Loucy (cell line): ENCODE data around the gene EXOC7.

ENCODE experiments used
- EZH2phosphoT487 ChIP-seq: fragments of 200-600 bp; IDR thresholded peaks from 2 replicates; pipeline ENCODE4 v1.6.1; 2018; ENCODE audit warnings: antibody characterized with exemption, mild to moderate bottlenecking, moderate library complexity, borderline replicate concordance
- TF ChIP-seq, protein P1 (sequence below): fragments of 200-600 bp; sonication (generic); conservative IDR thresholded peaks from 2 replicates; pipeline ENCODE4 v1.5.1; 2014; ENCODE audit warnings: mild to moderate bottlenecking, antibody characterized with exemption, low read length

- TF ChIP-seq, protein P1, sequence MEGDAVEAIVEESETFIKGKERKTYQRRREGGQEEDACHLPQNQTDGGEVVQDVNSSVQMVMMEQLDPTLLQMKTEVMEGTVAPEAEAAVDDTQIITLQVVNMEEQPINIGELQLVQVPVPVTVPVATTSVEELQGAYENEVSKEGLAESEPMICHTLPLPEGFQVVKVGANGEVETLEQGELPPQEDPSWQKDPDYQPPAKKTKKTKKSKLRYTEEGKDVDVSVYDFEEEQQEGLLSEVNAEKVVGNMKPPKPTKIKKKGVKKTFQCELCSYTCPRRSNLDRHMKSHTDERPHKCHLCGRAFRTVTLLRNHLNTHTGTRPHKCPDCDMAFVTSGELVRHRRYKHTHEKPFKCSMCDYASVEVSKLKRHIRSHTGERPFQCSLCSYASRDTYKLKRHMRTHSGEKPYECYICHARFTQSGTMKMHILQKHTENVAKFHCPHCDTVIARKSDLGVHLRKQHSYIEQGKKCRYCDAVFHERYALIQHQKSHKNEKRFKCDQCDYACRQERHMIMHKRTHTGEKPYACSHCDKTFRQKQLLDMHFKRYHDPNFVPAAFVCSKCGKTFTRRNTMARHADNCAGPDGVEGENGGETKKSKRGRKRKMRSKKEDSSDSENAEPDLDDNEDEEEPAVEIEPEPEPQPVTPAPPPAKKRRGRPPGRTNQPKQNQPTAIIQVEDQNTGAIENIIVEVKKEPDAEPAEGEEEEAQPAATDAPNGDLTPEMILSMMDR: no peak
- TF ChIP-seq EZH2phosphoT487: no peak
Measured at GRCh38 chr17:76134911-76135809, 31.6 kb upstream of the EXOC7 start.
